ENCODE data around the gene RAVER1.
"Not testable (repeated sequence)": the region's sequence is repeated elsewhere in the genome, so short reads cannot be mapped to it uniquely, and the experiment has no call there.

RAVER1 gene

DNA sequence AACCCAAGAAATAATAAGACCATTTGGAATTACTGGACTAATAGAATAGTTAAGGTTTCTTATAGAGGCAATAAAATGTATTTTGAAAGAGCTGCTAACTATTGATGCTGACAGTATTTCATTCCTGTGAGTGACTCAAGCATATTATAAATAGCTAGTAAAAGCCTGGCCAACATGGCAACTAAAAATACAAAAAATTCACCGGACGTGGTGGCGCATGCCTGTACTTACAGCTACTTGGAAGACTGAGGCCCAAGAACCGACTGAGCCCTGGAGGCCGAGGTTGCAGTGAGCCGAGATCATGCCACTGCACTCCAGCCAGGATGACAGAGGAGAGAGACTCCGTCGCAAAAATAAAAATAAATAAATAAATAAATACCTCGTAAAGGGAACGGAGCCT is 11.5 kb upstream of the RAVER1 start:
- H3K27me3 ChIP-seq (replicated peaks; ENCODE audit: control insufficient read depth, insufficient read depth, low read length, poor library complexity, severe bottlenecking) = no peaks in the 10 kb centered on the region
- no peaks in the 10 kb centered on the region for H3K9me3 ChIP-seq (ENCODE audit: control insufficient read depth, low read length)
- DNase-seq = no peak
- no peak overlapping the region for H3K4me3 ChIP-seq (ENCODE audit: insufficient read depth, low read depth, low read length, poor library complexity, severe bottlenecking)
- no peaks in the 10 kb centered on the region for H3K36me3 ChIP-seq (ENCODE audit: control insufficient read depth, insufficient read depth, low read length)
- H3K27ac ChIP-seq (ENCODE audit: insufficient read depth, low read length, poor library complexity, severe bottlenecking) = no peak overlapping the region
- peaks cover 4% of the 10 kb centered on the region for H3K4me1 ChIP-seq (ENCODE audit: control insufficient read depth, insufficient read depth, low read length, poor library complexity, severe bottlenecking)

GRCh38 chr19:10343495-10343894 is 10.2 kb upstream of the RAVER1 start:
- Histone ChIP-seq H3K27ac (ENCODE audit: insufficient read depth, low read length, poor library complexity, severe bottlenecking) (no peak overlapping the region), H3K36me3 (ENCODE audit: control insufficient read depth, insufficient read depth, low read length) (no peaks in the 10 kb centered on the region), H3K27me3 (replicated peaks; ENCODE audit: control insufficient read depth, insufficient read depth, low read length, poor library complexity, severe bottlenecking) (no peaks in the 10 kb centered on the region), H3K9me3 (ENCODE audit: control insufficient read depth, low read length) (no peaks in the 10 kb centered on the region), H3K4me3 (ENCODE audit: insufficient read depth, low read depth, low read length, poor library complexity, severe bottlenecking) (no peak overlapping the region), H3K4me1 (ENCODE audit: control insufficient read depth, insufficient read depth, low read length, poor library complexity, severe bottlenecking) (peaks cover 15% of the 10 kb centered on the region)
- DNase-seq = no peak

GRCh38 chr19:10339977-10340376 is 6.6 kb upstream of the RAVER1 start:
- H3K9me3 ChIP-seq (ENCODE audit: control insufficient read depth, low read length) = no peaks in the 10 kb centered on the region
- peak overlapping the region; percentile 85 for H3K4me3 ChIP-seq (ENCODE audit: insufficient read depth, low read depth, low read length, poor library complexity, severe bottlenecking)
- peaks cover 14% of the 10 kb centered on the region for H3K36me3 ChIP-seq (ENCODE audit: control insufficient read depth, insufficient read depth, low read length)
- peak overlapping the region; percentile 71 for H3K27ac ChIP-seq (ENCODE audit: insufficient read depth, low read length, poor library complexity, severe bottlenecking)
- DNase-seq = no peak
- H3K4me1 ChIP-seq (ENCODE audit: control insufficient read depth, insufficient read depth, low read length, poor library complexity, severe bottlenecking) = peaks cover 22% of the 10 kb centered on the region
- H3K27me3 ChIP-seq (replicated peaks; ENCODE audit: control insufficient read depth, insufficient read depth, low read length, poor library complexity, severe bottlenecking) = no peaks in the 10 kb centered on the region

DNA sequence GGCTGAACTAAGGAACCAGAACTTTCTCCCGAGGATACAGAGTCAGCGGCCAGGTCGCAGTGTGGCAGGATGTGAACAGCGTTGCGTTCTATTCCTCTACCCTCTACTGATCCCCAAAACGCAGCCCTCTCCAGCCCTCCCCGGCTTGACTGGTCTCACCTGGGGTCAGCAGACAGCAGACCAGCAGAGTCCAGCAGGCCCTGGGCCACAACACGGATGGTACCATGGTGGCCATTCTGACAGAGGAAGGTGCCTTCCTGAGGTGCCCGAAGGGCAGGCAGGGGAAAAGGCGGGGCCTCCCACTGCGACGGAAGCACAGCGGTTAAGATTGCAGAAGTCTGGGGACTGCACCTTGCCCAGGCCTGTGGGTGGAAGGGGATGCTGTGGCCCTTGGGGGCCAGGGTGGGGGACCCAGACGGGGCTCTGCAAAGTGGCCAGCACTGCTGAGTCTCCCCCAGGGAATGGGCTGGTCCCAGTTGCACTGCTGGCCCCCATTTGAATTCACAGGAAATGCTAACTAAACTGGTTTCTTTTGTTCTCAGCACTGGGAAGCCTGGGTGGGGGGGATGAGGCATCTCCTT is 6.1 kb upstream of the RAVER1 start, which contains the start of gene ICAM3:
TSS of gene ICAM3 (minus strand) at position 245 of the 581 bp plus-strand sequence. CDS start at position 235, 10 bp downstream.
- peaks cover 22% of the 10 kb centered on the region for H3K4me1 ChIP-seq (ENCODE audit: control insufficient read depth, insufficient read depth, low read length, poor library complexity, severe bottlenecking)
- DNase-seq = peak in 2 of 3 donors; percentile 24 to 35
- no peaks in the 10 kb centered on the region for H3K27me3 ChIP-seq (replicated peaks; ENCODE audit: control insufficient read depth, insufficient read depth, low read length, poor library complexity, severe bottlenecking)
- peak within 1 kb of the TSS; percentile 85 for H3K4me3 ChIP-seq (ENCODE audit: insufficient read depth, low read depth, low read length, poor library complexity, severe bottlenecking)
- peaks cover 19% of the 10 kb centered on the region for H3K36me3 ChIP-seq (ENCODE audit: control insufficient read depth, insufficient read depth, low read length)
- H3K9me3 ChIP-seq (ENCODE audit: control insufficient read depth, low read length) = no peaks in the 10 kb centered on the region
- H3K27ac ChIP-seq (ENCODE audit: insufficient read depth, low read length, poor library complexity, severe bottlenecking) = peak within 1 kb of the TSS; percentile 71

GRCh38 chr19:10338940-10339339 is 5.6 kb upstream of the RAVER1 start:
- H3K4me1 ChIP-seq (ENCODE audit: control insufficient read depth, insufficient read depth, low read length, poor library complexity, severe bottlenecking) = peaks cover 24% of the 10 kb centered on the region
- peak overlapping the region; percentile 85 for H3K4me3 ChIP-seq (ENCODE audit: insufficient read depth, low read depth, low read length, poor library complexity, severe bottlenecking)
- H3K9me3 ChIP-seq (ENCODE audit: control insufficient read depth, low read length) = no peaks in the 10 kb centered on the region
- no peaks in the 10 kb centered on the region for H3K27me3 ChIP-seq (replicated peaks; ENCODE audit: control insufficient read depth, insufficient read depth, low read length, poor library complexity, severe bottlenecking)
- peak overlapping the region; percentile 71 for H3K27ac ChIP-seq (ENCODE audit: insufficient read depth, low read length, poor library complexity, severe bottlenecking)
- peaks cover 20% of the 10 kb centered on the region for H3K36me3 ChIP-seq (ENCODE audit: control insufficient read depth, insufficient read depth, low read length)
- no peak for DNase-seq

DNA sequence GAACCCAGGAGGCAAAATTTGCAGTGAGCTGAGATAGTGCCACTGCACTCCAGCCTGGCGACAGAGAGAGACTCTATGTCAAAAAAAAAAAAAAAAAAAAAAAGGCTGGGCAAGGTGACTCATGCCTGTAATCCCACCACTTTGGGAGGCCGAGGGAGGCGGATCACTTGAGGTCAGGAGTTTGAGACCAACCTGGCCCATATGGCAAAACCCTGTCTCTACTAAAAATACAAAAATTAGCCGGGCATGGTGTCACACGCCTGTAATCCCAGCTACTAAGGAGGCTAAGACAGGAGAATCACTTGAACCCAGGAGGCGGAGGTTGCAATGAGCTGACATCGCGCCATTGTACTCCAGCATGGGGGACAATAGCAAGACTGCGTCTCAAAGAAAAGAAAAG is 3.4 kb upstream of the RAVER1 start:
- not testable (repeated sequence) for H3K9me3 ChIP-seq (ENCODE audit: control insufficient read depth, low read length); DNase-seq; H3K27me3 ChIP-seq (replicated peaks; ENCODE audit: control insufficient read depth, insufficient read depth, low read length, poor library complexity, severe bottlenecking); H3K27ac ChIP-seq (ENCODE audit: insufficient read depth, low read length, poor library complexity, severe bottlenecking); H3K4me3 ChIP-seq (ENCODE audit: insufficient read depth, low read depth, low read length, poor library complexity, severe bottlenecking)
- peaks cover 39% of the 10 kb centered on the region for H3K4me1 ChIP-seq (ENCODE audit: control insufficient read depth, insufficient read depth, low read length, poor library complexity, severe bottlenecking)
- H3K36me3 ChIP-seq (ENCODE audit: control insufficient read depth, insufficient read depth, low read length) = peaks cover 20% of the 10 kb centered on the region

DNA sequence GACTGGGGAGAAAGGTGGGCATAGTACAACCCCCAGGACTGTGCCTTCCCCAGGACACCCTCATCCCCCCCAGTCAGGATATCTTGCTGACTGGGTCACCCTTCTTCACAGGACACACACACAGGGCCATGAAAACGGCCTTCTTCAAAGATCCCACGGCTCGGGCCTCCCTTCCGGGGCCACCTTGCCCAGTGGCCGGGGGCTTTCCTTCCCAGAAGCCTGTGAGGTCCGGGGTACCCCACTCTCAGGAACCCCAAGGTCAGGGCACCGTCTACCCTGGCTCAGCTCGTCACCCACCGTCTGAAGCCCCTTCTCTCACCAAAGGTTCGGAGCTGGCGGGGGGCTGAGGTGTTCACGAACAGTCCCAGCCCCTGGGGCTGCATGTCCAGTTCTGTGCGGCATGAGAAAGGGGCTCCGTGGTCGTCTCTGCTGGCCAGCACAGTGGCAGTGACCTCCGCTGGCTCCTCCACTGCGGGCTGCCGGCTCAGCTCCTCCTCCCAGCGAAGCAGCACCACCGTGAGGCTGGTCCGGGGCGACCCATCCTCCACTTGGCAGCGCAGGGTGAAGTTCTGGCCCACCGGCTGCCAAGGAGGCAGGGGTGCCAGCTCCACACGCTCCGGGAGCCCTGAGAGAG is 2.1 kb upstream of the RAVER1 start:
- no peak for DNase-seq

DNA sequence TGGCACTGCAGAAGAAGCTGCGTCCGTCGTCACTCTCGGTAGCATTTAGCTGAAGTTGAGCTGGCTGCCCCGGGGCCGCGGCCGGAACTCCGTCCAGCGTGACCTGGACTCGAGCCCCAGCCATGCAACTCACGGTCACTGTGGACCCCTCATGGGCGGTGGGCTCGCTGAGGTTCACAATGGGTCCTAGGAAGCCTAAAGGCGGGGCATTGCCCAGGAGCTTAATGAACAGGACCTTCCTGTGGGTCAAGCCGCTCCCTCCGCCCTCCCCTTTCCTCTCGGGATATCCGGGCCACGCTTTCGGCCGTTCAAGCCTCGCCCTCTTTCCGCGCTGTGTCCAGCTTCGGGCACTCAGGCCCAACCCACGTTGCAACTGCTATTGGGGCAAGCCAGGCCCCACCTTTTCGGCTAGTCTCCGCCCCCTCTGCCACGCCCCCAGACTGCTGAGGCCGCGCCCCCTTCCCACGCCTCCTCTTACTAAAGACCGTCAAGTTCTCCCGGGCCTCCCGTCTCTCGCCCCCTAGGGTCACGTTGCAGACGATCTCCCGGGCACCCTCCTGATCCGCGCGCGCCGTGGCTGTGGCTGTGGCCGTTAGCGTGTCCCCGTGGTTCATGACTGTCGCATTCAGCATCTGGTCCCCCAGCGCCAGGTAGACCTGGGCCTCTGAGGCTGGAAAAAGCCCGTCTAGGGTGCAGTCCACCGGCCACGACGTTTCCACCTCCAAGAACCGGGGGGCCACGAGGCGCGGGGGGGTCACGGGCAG is 1.4 kb upstream of the RAVER1 start:
- Histone ChIP-seq H3K36me3 (ENCODE audit: control insufficient read depth, insufficient read depth, low read length) (peaks cover 29% of the 10 kb centered on the region), H3K27ac (ENCODE audit: insufficient read depth, low read length, poor library complexity, severe bottlenecking) (no peak overlapping the region), H3K4me3 (ENCODE audit: insufficient read depth, low read depth, low read length, poor library complexity, severe bottlenecking) (no peak overlapping the region), H3K27me3 (replicated peaks; ENCODE audit: control insufficient read depth, insufficient read depth, low read length, poor library complexity, severe bottlenecking) (no peaks in the 10 kb centered on the region), H3K4me1 (ENCODE audit: control insufficient read depth, insufficient read depth, low read length, poor library complexity, severe bottlenecking) (peaks cover 35% of the 10 kb centered on the region), H3K9me3 (ENCODE audit: control insufficient read depth, low read length) (no peaks in the 10 kb centered on the region)
- peak in 1 of 3 donors; percentile 17 for DNase-seq

More for the DNA sequence above, 2.1 kb upstream of the RAVER1 start:
- Histone ChIP-seq H3K27ac (ENCODE audit: insufficient read depth, low read length, poor library complexity, severe bottlenecking) (no peak overlapping the region), H3K4me1 (ENCODE audit: control insufficient read depth, insufficient read depth, low read length, poor library complexity, severe bottlenecking) (peaks cover 39% of the 10 kb centered on the region), H3K9me3 (ENCODE audit: control insufficient read depth, low read length) (no peaks in the 10 kb centered on the region), H3K4me3 (ENCODE audit: insufficient read depth, low read depth, low read length, poor library complexity, severe bottlenecking) (no peak overlapping the region), H3K27me3 (replicated peaks; ENCODE audit: control insufficient read depth, insufficient read depth, low read length, poor library complexity, severe bottlenecking) (no peaks in the 10 kb centered on the region), H3K36me3 (ENCODE audit: control insufficient read depth, insufficient read depth, low read length) (peaks cover 22% of the 10 kb centered on the region)

- Histone ChIP-seq H3K36me3 (ENCODE audit: control insufficient read depth, insufficient read depth, low read length) (peaks cover 37% of the 10 kb centered on the region), H3K4me3 (ENCODE audit: insufficient read depth, low read depth, low read length, poor library complexity, severe bottlenecking) (peak overlapping the region; percentile 87), H3K27me3 (replicated peaks; ENCODE audit: control insufficient read depth, insufficient read depth, low read length, poor library complexity, severe bottlenecking) (no peaks in the 10 kb centered on the region), H3K27ac (ENCODE audit: insufficient read depth, low read length, poor library complexity, severe bottlenecking) (peak overlapping the region; percentile 92), H3K9me3 (ENCODE audit: control insufficient read depth, low read length) (no peaks in the 10 kb centered on the region), H3K4me1 (ENCODE audit: control insufficient read depth, insufficient read depth, low read length, poor library complexity, severe bottlenecking) (peaks cover 29% of the 10 kb centered on the region)
- DNase-seq = no peak
Observed at GRCh38 chr19:10333758-10334587, 644 bp upstream of the RAVER1 start.

Data from effector memory CD4-positive, alpha-beta T cell (primary cell).